Measurements from ENCODE around the gene WDR77.

Gene WDR77

DNA sequence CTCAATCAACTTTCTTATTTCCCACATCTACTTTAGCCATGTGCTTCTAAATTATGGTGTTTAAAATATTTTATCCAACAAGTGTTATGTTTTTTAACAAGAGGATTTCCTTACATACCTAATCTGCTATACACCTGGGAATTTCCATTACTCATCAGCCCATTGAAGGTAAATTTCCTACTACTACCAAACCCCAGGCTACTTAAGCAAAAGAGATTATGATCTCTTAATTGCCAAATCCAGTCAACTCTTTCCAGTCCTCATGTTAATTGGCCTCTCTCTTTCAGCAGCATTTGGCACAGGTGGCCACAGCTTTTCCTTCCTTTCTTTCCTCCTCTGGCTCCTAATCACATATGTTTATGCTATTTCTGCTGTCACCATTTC is 19.7 kb upstream of the WDR77 start:
- no peak for DNase-seq

DNA sequence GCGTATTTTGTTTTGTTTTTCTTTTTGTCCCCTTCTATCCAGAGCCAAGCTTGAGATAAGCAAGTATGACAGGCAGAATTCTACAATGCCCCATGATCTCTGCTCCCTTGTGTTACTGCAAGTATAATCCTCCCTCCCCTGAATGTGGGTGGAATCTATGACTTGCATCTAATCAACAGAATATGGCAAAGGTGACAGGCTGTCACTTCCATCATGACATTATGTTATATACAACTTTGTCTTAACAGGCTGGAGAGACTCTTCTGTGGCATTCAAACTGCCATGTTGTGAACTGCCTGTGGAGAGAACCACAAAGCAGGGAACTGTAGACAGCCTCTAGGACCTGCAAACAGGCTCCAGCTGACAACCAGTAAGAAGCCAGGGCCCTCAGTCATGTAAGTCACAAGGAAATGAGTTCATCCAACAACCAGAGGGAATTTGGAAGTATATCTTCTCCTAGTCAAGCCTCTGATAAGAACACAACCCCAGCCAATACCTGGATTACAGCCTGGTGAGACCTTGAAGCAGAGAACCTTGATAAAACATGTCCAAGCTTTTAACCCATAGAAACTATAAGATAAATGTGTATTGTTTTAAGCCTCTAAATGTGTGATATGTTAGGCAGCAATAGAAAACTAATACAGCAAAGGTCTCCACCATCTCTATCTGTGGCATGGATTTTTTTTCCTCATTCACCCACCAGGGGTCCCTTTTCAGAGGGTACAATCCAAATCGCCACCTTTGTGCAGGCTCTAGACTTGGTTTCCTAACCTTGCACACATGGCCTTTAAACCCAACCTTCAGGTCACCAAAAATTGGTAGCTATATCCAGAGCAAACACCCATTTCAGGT is 19.0 kb upstream of the WDR77 start:
- no peak for DNase-seq

DNA sequence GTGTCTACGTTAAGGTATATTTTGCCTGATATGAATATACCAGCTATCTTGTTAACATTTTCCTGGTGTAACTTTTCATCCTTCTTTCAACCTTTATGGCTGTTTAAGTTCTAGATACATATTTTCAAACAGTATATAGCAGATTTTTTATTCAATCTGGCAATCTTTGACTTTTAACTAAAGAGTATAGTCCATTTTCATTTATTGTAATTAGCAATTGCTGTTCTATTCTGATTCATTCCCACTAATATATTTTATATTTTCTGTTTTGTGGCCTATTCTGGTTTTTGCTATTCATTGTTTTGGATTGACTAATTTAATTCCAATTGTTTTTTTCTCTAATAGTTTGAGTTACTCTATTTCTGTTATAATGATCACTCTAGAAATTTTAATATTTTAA is 17.4 kb upstream of the WDR77 start:
- no peak for DNase-seq

- no peak for DNase-seq
These were observed 16.7 kb upstream of the WDR77 start for GRCh38 chr1:111465754-111466153.

- no peak for DNase-seq
These were observed 14.1 kb upstream of the WDR77 start for GRCh38 chr1:111463029-111463683.

DNA sequence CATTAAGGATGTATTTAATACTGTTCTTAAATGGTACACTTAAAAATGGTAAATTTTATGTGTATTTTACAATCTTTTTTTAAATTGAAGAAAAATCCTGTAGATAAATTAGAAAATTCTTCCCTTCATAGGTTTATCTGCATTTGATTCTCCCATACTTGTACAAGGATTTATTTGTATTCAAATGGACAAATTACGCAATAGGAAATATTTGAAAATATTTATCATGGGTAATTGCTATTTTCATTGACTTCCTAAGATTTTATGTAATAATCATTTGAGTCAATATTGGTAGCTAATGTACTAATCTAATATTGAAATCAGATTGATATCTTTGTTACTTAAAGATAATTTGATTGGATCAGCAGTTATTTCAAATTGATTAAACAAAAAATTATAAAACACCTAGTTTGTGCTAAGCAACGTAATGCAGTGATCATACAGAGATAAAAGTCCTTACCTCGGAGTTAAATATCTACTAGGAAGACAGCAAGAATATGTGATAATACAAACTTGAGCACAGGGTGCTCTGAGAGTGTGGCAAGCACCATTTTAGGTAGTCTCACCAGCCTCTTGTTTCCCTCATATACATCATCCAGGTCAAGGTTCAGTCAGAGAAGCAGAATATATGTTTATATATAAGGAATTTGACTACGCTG is 13.4 kb upstream of the WDR77 start:
- no peak for DNase-seq

- no peak for DNase-seq
These were observed 12.7 kb upstream of the WDR77 start for GRCh38 chr1:111461765-111462164.

- DNase-seq = no peak
These were observed 6.6 kb upstream of the WDR77 start for GRCh38 chr1:111455642-111456031.

GRCh38 chr1:111454859-111455641 is 6.0 kb upstream of the WDR77 start:
- peak; percentile 60 for DNase-seq

DNA sequence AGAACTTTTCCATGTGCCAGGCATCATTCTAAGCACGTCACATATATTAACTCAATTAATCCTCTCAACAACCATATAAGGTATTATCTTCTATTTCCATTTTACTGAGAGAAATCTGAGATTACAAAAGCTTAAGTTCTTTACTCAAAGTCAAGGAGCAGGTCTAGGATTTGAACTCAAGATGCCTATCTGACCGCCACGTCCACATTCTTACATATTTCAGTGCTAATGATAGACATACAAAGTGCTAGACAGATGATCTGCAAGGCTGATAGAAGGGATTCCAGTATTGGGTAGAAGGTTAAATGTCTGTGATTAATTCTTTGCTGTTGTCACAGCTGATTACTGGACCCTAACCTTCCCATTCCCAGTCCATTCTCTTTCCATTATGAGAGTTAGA is 4.7 kb upstream of the WDR77 start:
- DNase-seq = no peak

DNA sequence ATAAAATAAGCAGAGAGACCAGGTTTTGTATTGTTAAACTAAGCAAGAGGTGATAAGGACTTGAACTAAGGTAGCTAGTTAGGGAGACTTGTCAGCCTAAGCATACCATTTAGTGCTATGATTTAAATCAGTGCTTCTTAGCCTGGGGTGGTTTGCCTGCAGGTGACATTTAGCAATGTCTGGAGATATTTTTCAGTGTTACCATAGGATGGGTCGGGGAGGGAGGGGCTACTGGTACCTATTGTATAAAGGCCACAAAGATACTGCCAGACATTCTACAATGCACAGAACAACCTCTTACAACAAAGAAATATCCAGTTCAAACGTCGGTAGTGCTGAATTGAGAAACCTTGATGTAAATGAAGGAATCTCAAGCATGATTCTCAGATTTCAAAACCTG is 3.5 kb upstream of the WDR77 start:
- no peak for DNase-seq

DNA sequence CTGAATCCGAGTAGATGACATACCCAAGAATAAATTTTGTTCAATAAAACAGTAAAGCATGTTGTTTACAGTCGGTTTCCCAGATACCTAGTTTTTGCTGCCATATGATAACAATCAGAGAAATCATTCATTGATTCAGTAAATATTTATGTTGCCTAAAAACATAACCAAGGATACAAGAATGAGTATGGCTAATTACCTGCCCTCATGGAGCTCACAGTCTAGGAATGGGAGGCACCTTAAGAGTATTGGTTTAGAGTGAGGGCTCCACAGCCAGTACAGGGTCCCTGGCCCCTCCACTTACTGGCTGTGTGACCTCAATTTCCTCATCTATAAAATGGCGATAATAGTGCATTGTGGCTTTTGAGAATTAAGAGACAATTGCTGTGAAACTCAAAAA is 1.1 kb upstream of the WDR77 start:
- DNase-seq = no peak

DNA sequence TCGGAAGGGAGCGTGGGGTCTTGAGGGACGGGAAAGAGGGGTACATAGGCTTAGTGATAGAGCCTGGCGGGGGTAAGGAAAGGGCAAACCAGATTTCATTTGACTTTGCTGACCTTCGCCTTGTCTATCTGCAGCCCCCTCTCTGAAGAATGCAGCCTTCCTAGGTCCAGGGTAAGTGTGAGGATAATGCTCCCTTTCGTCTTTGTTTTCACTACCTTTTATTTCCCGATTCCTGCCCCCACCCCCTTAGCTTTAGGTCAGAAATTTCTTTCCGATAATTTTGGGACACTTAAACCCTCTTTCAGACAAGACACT is 604 bp upstream of the WDR77 start:
- DNase-seq = no peak

DNA sequence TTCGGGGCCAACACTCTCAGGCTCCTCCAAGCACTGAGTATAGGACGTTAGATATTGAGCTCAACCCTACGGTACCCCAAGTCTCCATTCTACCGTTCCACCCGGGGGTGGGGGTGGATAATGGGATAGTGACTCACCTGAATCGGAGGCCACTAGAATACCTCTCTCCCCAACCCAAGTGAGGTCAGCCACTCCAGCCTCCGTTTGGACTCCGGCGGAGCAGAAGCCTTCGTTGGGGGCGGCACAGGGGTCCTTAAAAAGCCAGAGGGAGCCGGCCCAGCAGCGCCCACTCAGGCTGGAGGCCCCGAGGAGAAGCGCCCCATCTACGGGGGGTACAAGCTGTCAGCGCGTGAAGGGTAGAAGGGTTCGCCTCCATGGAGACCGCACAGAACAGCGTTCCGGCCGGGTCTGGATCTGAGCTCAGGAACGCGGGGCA is 556 bp downstream of the WDR77 start:
- DNase-seq = peak; percentile 27

DNA sequence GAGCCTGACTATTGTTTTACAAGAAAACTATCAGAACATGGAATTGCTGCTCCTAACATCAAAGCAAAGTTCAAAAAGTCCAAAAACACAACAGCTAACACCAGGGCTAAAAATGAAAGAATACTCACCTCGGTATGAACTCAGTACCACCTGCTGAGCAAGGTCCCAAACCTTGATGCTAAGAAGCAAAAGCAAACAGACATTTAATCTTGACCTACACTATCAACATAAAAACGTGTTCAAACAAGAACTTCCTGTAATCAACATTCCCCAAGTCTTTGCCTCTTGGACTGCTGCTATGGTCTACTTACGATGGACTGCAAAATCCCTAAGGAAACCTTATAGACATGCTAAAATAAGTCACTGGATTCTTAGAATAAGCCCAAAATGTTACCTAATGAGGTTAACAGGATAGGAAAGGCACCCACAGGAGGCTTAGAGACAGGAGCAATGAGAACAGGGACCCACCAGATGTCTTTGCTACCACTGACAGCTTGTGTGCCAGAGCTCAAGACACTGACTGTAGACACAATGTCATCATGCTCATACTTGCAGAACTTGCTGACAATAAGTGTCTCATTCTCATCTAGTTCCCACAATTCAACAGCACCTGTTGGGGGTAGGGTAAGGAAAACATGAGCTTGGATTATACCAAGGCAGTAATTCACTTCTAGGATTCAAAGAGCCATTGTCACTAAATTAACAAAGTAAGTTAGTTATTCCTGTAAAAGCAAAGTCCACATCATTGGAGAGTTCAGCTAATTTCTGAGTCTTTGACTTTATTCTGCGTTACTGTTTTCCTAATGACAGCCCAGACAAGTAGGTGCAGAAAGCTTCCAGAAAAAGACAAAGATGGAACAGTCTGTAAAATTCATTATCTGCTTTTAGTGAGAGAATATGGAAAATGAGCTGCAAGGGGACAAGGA is 1.8 kb downstream of the WDR77 start:
- no peak for DNase-seq

DNA sequence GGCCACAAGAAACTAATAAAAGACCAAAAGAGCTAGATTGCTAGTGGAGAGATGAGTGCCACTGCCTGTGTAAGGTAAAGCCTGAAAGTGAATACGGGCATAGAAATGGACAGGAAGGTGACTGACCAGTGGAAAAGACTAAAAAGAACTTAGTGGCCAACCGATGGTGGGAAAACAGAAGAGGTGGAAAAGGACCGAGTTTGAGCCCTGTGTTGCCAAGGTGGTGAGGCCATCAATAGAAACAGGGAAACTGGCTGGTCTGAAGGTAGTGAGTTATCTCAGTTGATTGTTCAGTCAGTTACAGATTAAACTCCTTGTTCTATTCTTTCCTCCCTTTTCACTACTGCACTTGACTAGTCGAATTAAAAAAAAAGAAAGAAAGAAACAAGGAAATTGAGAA is 2.5 kb downstream of the WDR77 start:
- no peak for DNase-seq

- DNase-seq = no peak
These were observed 5.0 kb downstream of the WDR77 start for GRCh38 chr1:111444031-111444430.

GRCh38 chr1:111442457-111442856 is 6.6 kb downstream of the WDR77 start:
- DNase-seq = peak; percentile 21

- peak; percentile 57 for DNase-seq
These were observed 7.4 kb downstream of the WDR77 start for GRCh38 chr1:111441573-111442192.

GRCh38 chr1:111439461-111440351 is 9.3 kb downstream of the WDR77 start:
- no peak for DNase-seq

DNA sequence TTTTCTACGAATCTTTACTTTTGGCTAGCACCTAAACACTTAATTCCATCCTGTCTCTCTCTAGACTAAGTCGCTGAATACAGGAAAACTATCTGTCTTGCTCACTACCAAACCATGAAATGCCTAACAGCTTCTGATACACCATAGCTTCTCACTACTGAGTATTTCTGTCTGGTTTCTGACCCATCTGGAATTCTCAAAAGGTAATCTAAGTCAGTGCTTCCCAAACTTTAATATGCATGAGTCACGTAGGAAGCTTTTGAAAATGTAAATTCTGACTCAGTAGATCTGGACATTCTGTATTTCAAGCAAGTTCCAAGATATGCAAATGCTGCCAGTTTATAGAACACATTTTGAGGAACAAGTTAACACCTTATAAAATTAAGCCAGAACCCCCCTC is 12.3 kb downstream of the WDR77 start:
- DNase-seq = no peak

Measured in activated CD4-positive, alpha-beta T cell treated with anti-CD3 and anti-CD28 coated beads, Interleukin-2, amount 50 U/mL, for 16 hours (primary cell).